Measurements from ENCODE around the gene IMP4. TPM values are rescaled to one million over a fixed set of nuclear protein-coding genes. Genes with fewer than 3 reads are reported as not detected.

IMP4 gene
- total RNA-seq, 1 experiment from 2014 or later, result 120 TPM

- peak in 1 of 2 experiments; percentile 56 for DNase-seq
- H3K27me3 ChIP-seq (replicated peaks; ENCODE audit: control insufficient read depth, insufficient read depth, low read length), result no peaks in the 10 kb centered on the region
- no TSS peak for BruUV-seq (replicated peaks)
- H3K4me1 ChIP-seq, result peaks cover 6% of the 10 kb centered on the region
- TF ChIP-seq, protein P1, sequence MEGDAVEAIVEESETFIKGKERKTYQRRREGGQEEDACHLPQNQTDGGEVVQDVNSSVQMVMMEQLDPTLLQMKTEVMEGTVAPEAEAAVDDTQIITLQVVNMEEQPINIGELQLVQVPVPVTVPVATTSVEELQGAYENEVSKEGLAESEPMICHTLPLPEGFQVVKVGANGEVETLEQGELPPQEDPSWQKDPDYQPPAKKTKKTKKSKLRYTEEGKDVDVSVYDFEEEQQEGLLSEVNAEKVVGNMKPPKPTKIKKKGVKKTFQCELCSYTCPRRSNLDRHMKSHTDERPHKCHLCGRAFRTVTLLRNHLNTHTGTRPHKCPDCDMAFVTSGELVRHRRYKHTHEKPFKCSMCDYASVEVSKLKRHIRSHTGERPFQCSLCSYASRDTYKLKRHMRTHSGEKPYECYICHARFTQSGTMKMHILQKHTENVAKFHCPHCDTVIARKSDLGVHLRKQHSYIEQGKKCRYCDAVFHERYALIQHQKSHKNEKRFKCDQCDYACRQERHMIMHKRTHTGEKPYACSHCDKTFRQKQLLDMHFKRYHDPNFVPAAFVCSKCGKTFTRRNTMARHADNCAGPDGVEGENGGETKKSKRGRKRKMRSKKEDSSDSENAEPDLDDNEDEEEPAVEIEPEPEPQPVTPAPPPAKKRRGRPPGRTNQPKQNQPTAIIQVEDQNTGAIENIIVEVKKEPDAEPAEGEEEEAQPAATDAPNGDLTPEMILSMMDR (IDR thresholded peaks at IDR 0.05; ENCODE audit: insufficient read depth in 1 of 2, low read depth in 1 of 2, low read length in 1 of 2, severe bottlenecking in 1 of 2, unreplicated experiment in 1 of 2), result no peak
- peak overlapping the region; percentile 91 for H3K27ac Mint-ChIP-seq (ENCODE audit: unreplicated experiment)
- H3K9me3 Mint-ChIP-seq (ENCODE audit: unreplicated experiment), result no peaks in the 10 kb centered on the region
- H3K36me3 ChIP-seq (ENCODE audit: control insufficient read depth, insufficient read depth, low read length), result peaks cover 4% of the 10 kb centered on the region; the same call in 1 of the 2 replicates
- H3K4me3 ChIP-seq (ENCODE audit: low read depth, low read length), result peak overlapping the region; percentile 92
- no peaks in the 10 kb centered on the region for H3K27me3 Mint-ChIP-seq (ENCODE audit: insufficient read depth, unreplicated experiment)
- CTCF ChIA-PET, result no interaction called here
- peak overlapping the region; percentile 98 for H3K4me3 Mint-ChIP-seq (ENCODE audit: unreplicated experiment)
- H3K9me3 ChIP-seq, result no peaks in the 10 kb centered on the region
- peaks cover 23% of the 10 kb centered on the region for H3K4me1 Mint-ChIP-seq (ENCODE audit: low read depth, unreplicated experiment)
- POLR2A ChIA-PET, result no interaction called here
- peaks cover 39% of the 10 kb centered on the region for H3K36me3 Mint-ChIP-seq (ENCODE audit: insufficient read depth, unreplicated experiment)
- intact Hi-C loops (cut with micrococcal nuclease; ENCODE audit: unreplicated experiment), result loop anchor here (1.0 to 5.0 kb wide), 4 partner anchors 15 to 56 kb away; partner anchors contain the start of genes IMP4 and PTPN18
Observed at GRCh38 chr2:130371723-130372054, 29.0 kb downstream of the IMP4 start.

GRCh38 chr2:130372055-130372832, 29.5 kb downstream of the IMP4 start:
- POLR2A ChIA-PET, result interaction anchor here (0.7 to 1.5 kb wide), 3 partner anchors 16 to 30 kb away, joined by 3 to 12 read pairs (median 3); partner anchors contain the start of genes IMP4 and PTPN18

More at GRCh38 chr2:130372055-130372832, 29.5 kb downstream of the IMP4 start:
- Histone ChIP-seq H3K9me3 (no peaks in the 10 kb centered on the region), H3K4me3 (ENCODE audit: low read depth, low read length) (peak overlapping the region; percentile 92), H3K27me3 (replicated peaks; ENCODE audit: control insufficient read depth, insufficient read depth, low read length) (no peaks in the 10 kb centered on the region), H3K4me1 (peaks cover 6% of the 10 kb centered on the region), H3K36me3 (ENCODE audit: control insufficient read depth, insufficient read depth, low read length) (peaks cover 4% of the 10 kb centered on the region; the same call in 1 of the 2 replicates)
- peak overlapping the region; percentile 91 for H3K27ac Mint-ChIP-seq (ENCODE audit: unreplicated experiment)
- intact Hi-C loops (cut with micrococcal nuclease; ENCODE audit: unreplicated experiment), result loop anchor here (1.0 to 5.0 kb wide), 4 partner anchors 16 to 55 kb away; partner anchors contain the start of genes IMP4 and PTPN18
- peak; percentile 93 to 98 for DNase-seq
- no TSS peak for BruUV-seq (replicated peaks)
- no peaks in the 10 kb centered on the region for H3K9me3 Mint-ChIP-seq (ENCODE audit: unreplicated experiment)
- peaks cover 39% of the 10 kb centered on the region for H3K36me3 Mint-ChIP-seq (ENCODE audit: insufficient read depth, unreplicated experiment)
- peaks cover 23% of the 10 kb centered on the region for H3K4me1 Mint-ChIP-seq (ENCODE audit: low read depth, unreplicated experiment)
- TF ChIP-seq, protein P1 (IDR thresholded peaks at IDR 0.05; ENCODE audit: insufficient read depth in 1 of 2, low read depth in 1 of 2, low read length in 1 of 2, severe bottlenecking in 1 of 2, unreplicated experiment in 1 of 2), result peak; percentile 93 to 95
- H3K4me3 Mint-ChIP-seq (ENCODE audit: unreplicated experiment), result peak overlapping the region; percentile 98
- CTCF ChIA-PET, result interaction anchor here (0.6 to 1.6 kb wide), 5 partner anchors 17 to 1456 kb away, joined by 3 to 16 read pairs (median 11); partner anchors contain the start of genes IMP4 and PTPN18
- no peaks in the 10 kb centered on the region for H3K27me3 Mint-ChIP-seq (ENCODE audit: insufficient read depth, unreplicated experiment)
